Upper lobe of left lung (tissue), 6 donors: ENCODE results near the gene F2RL3. TPM values are rescaled to one million over a fixed set of nuclear protein-coding genes. Genes with fewer than 3 reads are reported as not detected.

ENCODE experiments used
- ATAC-seq, 2 donors: fragments of 200-7000 bp; cut with Tn5 transposase; one replicate each; pipeline ENCODE4 v1.9.1; 2022; ENCODE audit warnings: mild to moderate bottlenecking in 2 of 2, moderate library complexity in 2 of 2; ENCODE audit not compliant: low FRiP score in 2 of 2
- DNase-seq, 2 donors: peaks; one replicate each; pipeline ENCODE4 v3.0.0-alpha.2; 2019 to 2020
- H3K27ac ChIP-seq, 4 donors: fragments of 200-600 bp; sonication (generic); one replicate each; pipeline ENCODE4 v1.5.1; 2016 to 2019
- H3K27me3 ChIP-seq, 4 donors: fragments of 200-600 bp; sonication (generic); one replicate each; pipeline ENCODE4 v1.5.1; 2017 to 2019
- H3K36me3 ChIP-seq, 4 donors: fragments of 200-600 bp; sonication (generic); one replicate each; pipeline ENCODE4 v1.5.1; 2016 to 2019
- H3K4me1 ChIP-seq, 4 donors: fragments of 200-600 bp; sonication (generic); one replicate each; pipeline ENCODE4 v1.5.1; 2018 to 2019
- H3K4me3 ChIP-seq, 4 donors: fragments of 200-600 bp; sonication (generic); one replicate each; pipeline ENCODE4 v1.5.1; 2017 to 2019; ENCODE audit warnings: mild to moderate bottlenecking in 2 of 4, moderate library complexity in 1 of 4
- H3K9me3 ChIP-seq, 4 donors: fragments of 200-600 bp; sonication (generic); one replicate each; pipeline ENCODE4 v1.5.1; 2018 to 2019
- CTCF ChIP-seq, 6 experiments: fragments of 450-650 bp in 4 of 6; fragments of 200-600 bp in 2 of 6; sonication (generic) in 2 of 6; IDR thresholded peaks; one replicate each; pipeline ENCODE4 v1.5.1; 2016 to 2019; ENCODE audit warnings: antibody characterized with exemption in 6 of 6
- EP300 ChIP-seq, 4 donors: sonication (generic); formaldehyde crosslinking; IDR thresholded peaks; one replicate each; pipeline ENCODE4 v1.5.1; 2017; ENCODE audit warnings: antibody characterized with exemption in 4 of 4, control low read depth in 2 of 4
- POLR2A ChIP-seq, 4 donors: fragments of 450-650 bp; IDR thresholded peaks; one replicate each; pipeline ENCODE4 v1.5.1; 2016 to 2017; ENCODE audit warnings: antibody characterized with exemption in 4 of 4, mild to moderate bottlenecking in 2 of 4
- POLR2AphosphoS5 ChIP-seq, 2 donors: sonication (generic); formaldehyde crosslinking; IDR thresholded peaks; one replicate each; pipeline ENCODE4 v1.5.1; 2017; ENCODE audit warnings: antibody characterized with exemption in 2 of 2
- WGBS, 2 donors: methylation state at CpG; one replicate each; pipeline ENCODE4 v1.1.5; 2017 to 2018; 5-methylcytosine and 5-hydroxymethylcytosine counted together
- total RNA-seq, 6 donors: library from RNA; depleted of rRNA in 4 of 6; stranded (reverse); fragments of >200 nt in 4 of 6; gene quantifications; one replicate each; pipeline versions ENCODE4 v1.1.0 to v1.2.1, GENCODE V29; 2016 to 2021
- donor health status: DM: no; HTN: no; CAD: no; lungs with moderate emphysema.
- donor health status: DM: no; HTN: yes; CAD: no; lungs with severe emphysema.

Gene F2RL3
- 100 to 1,000 TPM in 1 of 6 donors, 10 to 100 TPM in 4, 1 to 10 TPM in 1; 7.3 to 130 (median 23.2) TPM for total RNA-seq

- WGBS, 2 donors, result 5 to 16% methylated on average over 18 to 26 of the region's 31 CpGs
- no peaks in the 10 kb centered on the region for H3K9me3 ChIP-seq
- TF ChIP-seq CTCF (IDR thresholded peaks at IDR 0.05), result no peak
- TF ChIP-seq EP300 (IDR thresholded peaks at IDR 0.05), result peak; percentile 44 to 100 (median 90)
- TF ChIP-seq POLR2AphosphoS5 (IDR thresholded peaks at IDR 0.05), result peak; percentile 95 to 96
- peak in 2 of 4 donors; percentile 11 to 49 for TF ChIP-seq POLR2A (IDR thresholded peaks at IDR 0.05)
- peaks cover 0 to 17% (median 0%) of the 10 kb centered on the region in 4 donors for H3K36me3 ChIP-seq
- H3K27ac ChIP-seq, result peak within 1 kb of the TSS; percentile 86 to 96 (median 92)
- no peaks in the 10 kb centered on the region for H3K27me3 ChIP-seq
- H3K4me3 ChIP-seq, result peak within 1 kb of the TSS; percentile 39 to 49 (median 40)
- ATAC-seq (peak; percentile 25 to 56), DNase-seq (peak; percentile 73 to 85)
- peaks cover 31 to 67% (median 41%) of the 10 kb centered on the region in 4 donors for H3K4me1 ChIP-seq
These were observed at the start of gene F2RL3 for GRCh38 chr19:16888629-16889365. Gene F2RL3, plus strand, starts transcription at chr19:16888999. Its CDS starts 191 bp downstream, at chr19:16889190.

GRCh38 chr19:16841391-16841926, 47.3 kb upstream of the F2RL3 start:
- no peak for ATAC-seq
- no peaks in the 10 kb centered on the region for H3K27me3 ChIP-seq
- WGBS, 2 donors, result 88 to 93% methylated on average over 15 of the region's 15 CpGs

GRCh38 chr19:16846901-16847300, 41.9 kb upstream of the F2RL3 start:
- peaks cover 0 to 9% (median 6%) of the 10 kb centered on the region in 4 donors for H3K4me1 ChIP-seq
- DNase-seq (peak in 1 of 2 donors; percentile 55), ATAC-seq (peak in 1 of 2 donors; percentile 12)
- H3K27me3 ChIP-seq, result no peaks in the 10 kb centered on the region
- no peaks in the 10 kb centered on the region for H3K9me3 ChIP-seq
- 95 to 97% methylated on average over 10 to 16 of the region's 16 CpGs for WGBS, 2 donors
- peak overlapping the region in 2 of 4 donors; percentile 28 to 64 for H3K27ac ChIP-seq
- H3K36me3 ChIP-seq, result peaks cover 29 to 100% (median 75%) of the 10 kb centered on the region in 4 donors
- H3K4me3 ChIP-seq, result no peak overlapping the region
- TF ChIP-seq EP300 (IDR thresholded peaks at IDR 0.05) (no peak), CTCF (IDR thresholded peaks at IDR 0.05) (no peak), POLR2AphosphoS5 (IDR thresholded peaks at IDR 0.05) (no peak), POLR2A (IDR thresholded peaks at IDR 0.05) (no peak)

More at GRCh38 chr19:16841391-16841926, 47.3 kb upstream of the F2RL3 start:
- Histone ChIP-seq H3K36me3 (peaks cover 10 to 97% (median 70%) of the 10 kb centered on the region in 4 donors), H3K4me3 (no peak overlapping the region), H3K9me3 (no peaks in the 10 kb centered on the region), H3K27ac (no peak overlapping the region), H3K4me1 (peaks cover 0 to 5% (median 0%) of the 10 kb centered on the region in 4 donors)
- TF ChIP-seq EP300 (IDR thresholded peaks at IDR 0.05) (no peak), POLR2AphosphoS5 (IDR thresholded peaks at IDR 0.05) (no peak), POLR2A (IDR thresholded peaks at IDR 0.05) (no peak), CTCF (IDR thresholded peaks at IDR 0.05) (no peak)
- DNase-seq, result no peak

- H3K4me1 ChIP-seq, result peaks cover 0 to 9% (median 6%) of the 10 kb centered on the region in 4 donors
- H3K27me3 ChIP-seq, result no peaks in the 10 kb centered on the region
- peak; percentile 32 to 73 for ATAC-seq
- H3K9me3 ChIP-seq, result no peaks in the 10 kb centered on the region
- H3K36me3 ChIP-seq, result peaks cover 32 to 100% (median 75%) of the 10 kb centered on the region in 4 donors
- WGBS, 2 donors, result 79 to 97% methylated on average over 6 of the region's 6 CpGs
- DNase-seq, result peak in 1 of 2 donors; percentile 50
- no peak overlapping the region for H3K4me3 ChIP-seq
- H3K27ac ChIP-seq, result peak overlapping the region in 2 of 4 donors; percentile 28 to 64
- TF ChIP-seq CTCF (IDR thresholded peaks at IDR 0.05) (no peak), POLR2AphosphoS5 (IDR thresholded peaks at IDR 0.05) (no peak), EP300 (IDR thresholded peaks at IDR 0.05) (no peak), POLR2A (IDR thresholded peaks at IDR 0.05) (no peak)
These were observed 41.4 kb upstream of the F2RL3 start for GRCh38 chr19:16847430-16847829.
